ENCODE results near the gene ORC2.

The ORC2 gene

GRCh38 chr2:200860092-200860795 is 103.2 kb downstream of the ORC2 start:
- DNase-seq: no peak
